HG03060 (cell line): Measurements from ENCODE around the gene SAMSN1.
"Not testable (repeated sequence)": the region's sequence is repeated elsewhere in the genome, so short reads cannot be mapped to it uniquely, and the experiment has no call there.

Source experiments
- ATAC-seq: cut with Tn5 transposase; IDR thresholded peaks from one replicate; pipeline ENCODE4 v1.9.1; 2021; ENCODE audit warnings: low read depth, moderate number of reproducible peaks; ENCODE audit not compliant: unreplicated experiment

Gene SAMSN1

GRCh38 chr21:14567331-14568279 is 21.5 kb upstream of the SAMSN1 start:
- no peak for ATAC-seq

- ATAC-seq = no peak
Measured at GRCh38 chr21:14566894-14567293, 20.8 kb upstream of the SAMSN1 start.

- no peak for ATAC-seq
Measured at GRCh38 chr21:14562959-14563358, 16.8 kb upstream of the SAMSN1 start.

GRCh38 chr21:14560555-14560954 is 14.4 kb upstream of the SAMSN1 start:
- ATAC-seq = no peak

GRCh38 chr21:14560139-14560538 is 14.0 kb upstream of the SAMSN1 start:
- ATAC-seq = no peak

- no peak for ATAC-seq
Measured at GRCh38 chr21:14559102-14559501, 13.0 kb upstream of the SAMSN1 start.

- ATAC-seq = no peak
Measured at GRCh38 chr21:14557413-14557812, 11.3 kb upstream of the SAMSN1 start.

- ATAC-seq = no peak
Measured at GRCh38 chr21:14554948-14555347, 8.8 kb upstream of the SAMSN1 start.

- ATAC-seq = no peak
Measured at GRCh38 chr21:14553422-14553821, 7.3 kb upstream of the SAMSN1 start.

- no peak for ATAC-seq
Measured at GRCh38 chr21:14551741-14552140, 5.6 kb upstream of the SAMSN1 start.

- ATAC-seq = no peak
Measured at GRCh38 chr21:14550135-14550534, 4.0 kb upstream of the SAMSN1 start.

- no peak for ATAC-seq
Measured at GRCh38 chr21:14548779-14549178, 2.7 kb upstream of the SAMSN1 start.

GRCh38 chr21:14547834-14548513 is 1.9 kb upstream of the SAMSN1 start:
- no peak for ATAC-seq

- not testable (repeated sequence) for ATAC-seq
Measured at GRCh38 chr21:14546719-14547118, 604 bp upstream of the SAMSN1 start.

- ATAC-seq = no peak
Measured at GRCh38 chr21:14543983-14544382, 2.1 kb downstream of the SAMSN1 start.

- ATAC-seq = no peak
Measured at GRCh38 chr21:14542638-14543037, 3.5 kb downstream of the SAMSN1 start.

GRCh38 chr21:14541841-14542490 is 4.1 kb downstream of the SAMSN1 start:
- ATAC-seq = no peak

GRCh38 chr21:14538483-14538882 is 7.6 kb downstream of the SAMSN1 start:
- no peak for ATAC-seq

GRCh38 chr21:14536929-14537328 is 9.2 kb downstream of the SAMSN1 start:
- no peak for ATAC-seq

- no peak for ATAC-seq
Measured at GRCh38 chr21:14535702-14536101, 10.4 kb downstream of the SAMSN1 start.
